Epithelial cell of esophagus (primary cell): Measurements from ENCODE around the gene ZC3H15.
"Not testable (repeated sequence)": the region's sequence is repeated elsewhere in the genome, so short reads cannot be mapped to it uniquely, and the experiment has no call there.

ENCODE experiments used
- DNase-seq: peaks from one replicate; pipeline ENCODE4 v3.0.0; 2010; ENCODE audit warnings: low read depth
- H3K4me3 ChIP-seq: 2 replicates; pipeline ENCODE4 v1.5.1; 2011; ENCODE audit warnings: mild to moderate bottlenecking, low read length, control low read depth
- TF ChIP-seq, protein P1 (sequence below): IDR thresholded peaks from 2 replicates; pipeline ENCODE4 v1.5.1; 2011; ENCODE audit warnings: low read depth, mild to moderate bottlenecking, low read length, control low read depth, inconsistent platforms; ENCODE audit not compliant: insufficient read depth; ENCODE audit errors: missing control alignments

The ZC3H15 gene

DNA sequence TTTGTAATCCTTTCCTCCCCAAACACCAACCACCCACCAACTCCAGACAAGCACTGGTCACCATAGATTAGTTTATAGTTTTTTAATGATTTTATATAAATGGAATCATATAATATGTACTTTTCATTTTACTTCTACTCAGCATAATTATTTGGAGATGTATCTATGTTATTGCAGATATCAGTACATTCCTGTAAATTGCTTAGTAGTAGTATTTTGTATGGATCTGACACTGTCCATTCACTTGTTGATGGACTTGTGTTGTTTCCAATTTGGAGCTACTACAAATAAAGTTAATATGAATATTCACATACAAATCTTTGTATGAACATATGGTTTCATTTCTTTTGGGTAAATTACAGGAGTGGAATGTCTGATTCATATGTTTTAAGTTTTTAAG is 31.0 kb downstream of the ZC3H15 start:
- no peak for DNase-seq
- TF ChIP-seq, protein P1, sequence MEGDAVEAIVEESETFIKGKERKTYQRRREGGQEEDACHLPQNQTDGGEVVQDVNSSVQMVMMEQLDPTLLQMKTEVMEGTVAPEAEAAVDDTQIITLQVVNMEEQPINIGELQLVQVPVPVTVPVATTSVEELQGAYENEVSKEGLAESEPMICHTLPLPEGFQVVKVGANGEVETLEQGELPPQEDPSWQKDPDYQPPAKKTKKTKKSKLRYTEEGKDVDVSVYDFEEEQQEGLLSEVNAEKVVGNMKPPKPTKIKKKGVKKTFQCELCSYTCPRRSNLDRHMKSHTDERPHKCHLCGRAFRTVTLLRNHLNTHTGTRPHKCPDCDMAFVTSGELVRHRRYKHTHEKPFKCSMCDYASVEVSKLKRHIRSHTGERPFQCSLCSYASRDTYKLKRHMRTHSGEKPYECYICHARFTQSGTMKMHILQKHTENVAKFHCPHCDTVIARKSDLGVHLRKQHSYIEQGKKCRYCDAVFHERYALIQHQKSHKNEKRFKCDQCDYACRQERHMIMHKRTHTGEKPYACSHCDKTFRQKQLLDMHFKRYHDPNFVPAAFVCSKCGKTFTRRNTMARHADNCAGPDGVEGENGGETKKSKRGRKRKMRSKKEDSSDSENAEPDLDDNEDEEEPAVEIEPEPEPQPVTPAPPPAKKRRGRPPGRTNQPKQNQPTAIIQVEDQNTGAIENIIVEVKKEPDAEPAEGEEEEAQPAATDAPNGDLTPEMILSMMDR, result no peak
- no peak overlapping the region for H3K4me3 ChIP-seq

DNA sequence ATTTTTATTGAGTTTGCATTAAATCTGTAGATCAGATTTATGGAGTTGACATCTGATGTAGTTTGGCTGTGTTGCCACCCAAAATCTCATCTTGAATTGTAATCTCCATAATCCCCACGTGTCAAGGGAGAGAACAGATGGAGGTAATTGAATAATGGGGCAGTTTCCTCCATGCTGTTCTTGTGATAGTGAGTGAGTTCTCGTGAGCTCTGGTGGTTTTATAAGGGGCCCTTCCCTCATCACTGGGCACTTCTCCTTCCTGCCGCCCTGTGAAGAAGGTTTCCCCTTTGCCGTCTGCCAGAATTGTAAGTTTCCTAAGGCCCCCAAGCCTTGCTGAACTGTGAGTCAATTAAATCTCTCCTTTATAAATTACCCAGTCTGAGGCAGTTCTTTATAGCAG is 32.2 kb downstream of the ZC3H15 start:
- H3K4me3 ChIP-seq, result no peak overlapping the region
- TF ChIP-seq, protein P1, result no peak
- DNase-seq, result no peak

DNA sequence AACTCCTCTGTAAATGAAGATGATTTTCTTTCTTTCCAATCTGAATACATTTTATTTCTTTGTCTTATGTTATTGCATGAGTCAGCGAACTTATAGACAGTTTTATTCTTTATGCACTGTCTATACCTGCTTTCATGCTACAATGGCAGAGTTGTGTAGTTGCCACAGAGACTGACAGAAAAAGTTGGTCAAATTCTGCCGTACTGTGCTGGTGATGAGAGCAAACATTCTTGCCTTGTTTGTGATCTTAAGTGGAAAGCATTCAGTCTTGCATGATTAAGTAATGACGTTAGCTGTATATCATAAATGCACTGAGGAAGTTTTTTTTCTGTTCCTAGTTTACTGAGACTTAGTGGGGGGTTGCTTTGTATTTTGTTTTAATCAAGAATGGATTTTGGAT is 32.9 kb downstream of the ZC3H15 start:
- DNase-seq, result peak; percentile 55
- no peak overlapping the region for H3K4me3 ChIP-seq
- TF ChIP-seq, protein P1, result no peak

DNA sequence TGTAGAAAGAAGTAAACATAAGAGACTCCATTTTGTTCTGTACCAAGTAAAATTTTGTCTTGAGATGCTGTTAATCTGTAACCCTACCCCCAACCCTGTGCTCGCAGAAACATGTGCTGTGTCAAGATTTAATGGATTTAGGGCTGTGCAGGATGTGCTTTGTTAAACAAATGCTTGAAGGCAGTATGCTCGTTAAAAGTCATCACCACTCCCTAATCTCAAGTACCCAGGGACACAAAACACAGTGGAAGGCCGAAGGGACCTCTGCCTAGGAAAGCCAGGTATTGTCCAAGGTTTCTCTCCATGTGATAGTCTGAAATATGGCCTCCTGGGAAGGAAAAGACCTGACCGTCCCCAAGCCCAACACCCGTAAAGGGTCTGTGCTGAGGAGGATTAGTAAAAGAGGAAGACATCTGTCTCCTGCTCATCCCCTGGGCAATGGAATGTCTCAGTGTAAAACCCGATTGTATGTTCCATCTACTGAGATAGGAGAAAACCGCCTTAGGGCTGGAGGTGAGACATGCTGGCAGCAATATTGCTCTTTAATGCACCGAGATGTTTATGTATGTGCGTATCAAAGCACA is 35.6 kb downstream of the ZC3H15 start:
- not testable (repeated sequence) for H3K4me3 ChIP-seq, DNase-seq

DNA sequence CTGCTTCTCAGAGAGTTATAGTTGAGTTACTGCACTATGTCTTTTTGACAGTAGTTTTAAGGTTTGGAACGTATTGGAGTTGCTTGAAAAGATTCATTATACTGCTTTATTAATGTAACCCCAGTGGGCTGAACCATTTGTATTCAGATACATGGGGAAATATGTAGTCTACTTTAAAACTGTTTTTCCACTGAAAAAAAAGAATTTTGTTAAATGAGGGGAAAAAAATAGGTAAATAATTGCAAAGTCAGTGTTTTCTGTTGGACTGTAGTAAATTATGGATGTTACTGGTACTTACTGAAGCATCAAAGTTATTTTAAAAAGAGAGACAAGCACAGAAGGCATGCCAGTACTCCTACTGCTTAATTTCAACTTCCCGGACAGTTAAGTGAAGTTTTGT is 36.4 kb downstream of the ZC3H15 start:
- DNase-seq, result no peak
- no peak overlapping the region for H3K4me3 ChIP-seq
- TF ChIP-seq, protein P1, result no peak

DNA sequence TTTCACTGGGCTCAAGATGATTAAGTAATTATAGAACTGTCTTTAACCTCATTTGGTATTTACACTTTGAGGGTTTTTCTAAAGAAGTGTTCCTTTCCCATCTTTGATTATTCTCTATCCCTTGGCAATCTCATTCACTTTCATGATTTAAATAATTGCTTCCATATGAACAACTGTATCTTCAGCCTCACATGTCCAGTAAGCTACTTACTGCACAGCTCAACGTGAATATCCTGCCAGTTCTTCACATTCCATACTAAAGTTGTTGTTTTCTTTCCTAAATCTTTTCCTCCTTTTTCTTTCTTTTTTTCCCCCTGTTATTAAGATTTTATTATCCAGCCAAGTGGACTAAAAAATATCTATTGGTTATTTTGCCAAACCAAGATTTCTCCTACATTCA is 37.7 kb downstream of the ZC3H15 start:
- TF ChIP-seq, protein P1, result no peak
- no peak for DNase-seq
- no peak overlapping the region for H3K4me3 ChIP-seq

DNA sequence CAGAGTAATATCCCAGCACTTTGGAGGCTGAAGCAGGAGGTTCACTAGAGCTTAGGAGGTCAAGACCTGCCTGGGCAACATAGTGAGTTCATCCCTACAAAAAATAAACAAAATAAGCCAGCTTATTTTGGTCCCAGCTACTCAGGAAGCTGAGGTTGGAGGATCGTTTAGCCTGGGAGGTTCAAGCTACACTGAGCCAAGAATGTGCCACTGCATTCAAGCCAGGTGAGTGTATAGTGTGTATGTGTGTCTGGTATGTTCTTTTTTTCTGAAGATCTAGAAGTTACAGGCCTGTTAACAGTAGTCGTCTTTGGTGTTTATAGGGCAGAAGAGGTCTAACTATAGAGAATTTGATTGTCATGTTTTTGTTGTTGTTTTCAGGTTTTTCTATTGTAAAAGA is 40.2 kb downstream of the ZC3H15 start:
- H3K4me3 ChIP-seq, result no peak overlapping the region
- TF ChIP-seq, protein P1, result no peak
- DNase-seq, result no peak
